IMR-90 (cell line): ENCODE data around the gene C3orf22. TPM values are rescaled to one million over a fixed set of nuclear protein-coding genes. Genes with fewer than 3 reads are reported as not detected.

Experiments used
- ATAC-seq: fragments of 200-7000 bp; cut with Tn5 transposase; 2 replicates; pipeline ENCODE4 v1.9.1; 2020; ENCODE audit warnings: low read depth, mild to moderate bottlenecking, moderate library complexity
- BruUV-seq: library from RNA; stranded (reverse); fragments of 400-500 nt; replicated peaks from 2 replicates; lab custom pipeline; 2021; lab: Mats Ljungman, UMichigan
- CTCF ChIA-PET: fragments of 300-600 bp; formaldehyde crosslinking; extraction: SDS; loops from one replicate; lab custom pipeline; 2021; ENCODE audit warnings: antibody characterized with exemption; lab: Yijun Ruan, JAX
- POLR2A ChIA-PET: fragments of 300-600 bp; sonication (Branson Sonifier 250); formaldehyde crosslinking; loops from one replicate; lab custom pipeline; 2022; ENCODE audit warnings: antibody characterized with exemption; ENCODE audit not compliant: unreplicated experiment; lab: Charles Lee
- DNase-seq: peaks from one replicate; pipeline ENCODE4 v3.0.0; 2013
- H2AFZ ChIP-seq: replicated peaks from 2 replicates; pipeline ENCODE3; 2013; ENCODE audit warnings: low read length, mild to moderate bottlenecking; ENCODE audit not compliant: poor library complexity
- H2AK5ac ChIP-seq: 2 replicates; pipeline ENCODE4 v1.6.1; 2013; ENCODE audit warnings: low read depth, low read length, inconsistent platforms
- H2AK9ac ChIP-seq: replicated peaks from 2 replicates; pipeline ENCODE3; 2013; ENCODE audit warnings: mild to moderate bottlenecking, low read depth, low read length, moderate library complexity; ENCODE audit not compliant: poor library complexity
- H2BK120ac ChIP-seq: 2 replicates; pipeline ENCODE4 v1.6.1; 2013; ENCODE audit warnings: low read depth, low read length, inconsistent platforms
- H2BK15ac ChIP-seq: 3 replicates; pipeline ENCODE4 v1.6.1; 2013; ENCODE audit warnings: low read depth, low read length, inconsistent platforms
- H2BK20ac ChIP-seq: 2 replicates; pipeline ENCODE4 v1.6.1; 2013; ENCODE audit warnings: low read depth, mild to moderate bottlenecking, inconsistent platforms, low read length, moderate library complexity
- H2BK5ac ChIP-seq: 2 replicates; pipeline ENCODE4 v1.6.1; 2013; ENCODE audit warnings: mild to moderate bottlenecking, low read depth, low read length, inconsistent platforms; ENCODE audit not compliant: poor library complexity, severe bottlenecking
- H3K14ac ChIP-seq: replicated peaks from 2 replicates; pipeline ENCODE4 v1.6.1; 2013; ENCODE audit warnings: low read depth, low read length, inconsistent platforms
- H3K18ac ChIP-seq: 2 replicates; pipeline ENCODE4 v1.6.1; 2013; ENCODE audit warnings: low read depth, low read length, control low read depth
- H3K23ac ChIP-seq: 2 replicates; pipeline ENCODE4 v1.6.1; 2013; ENCODE audit warnings: low read depth, low read length, inconsistent platforms
- H3K27ac ChIP-seq: 2 replicates; pipeline ENCODE4 v1.5.1; 2013; ENCODE audit warnings: mild to moderate bottlenecking, control low read depth, low read length; ENCODE audit not compliant: insufficient read depth
- H3K27me3 ChIP-seq: 2 replicates; pipeline ENCODE4 v1.6.1; 2013; ENCODE audit warnings: low read length; ENCODE audit not compliant: control insufficient read depth, insufficient read depth
- H3K36me3 ChIP-seq: 2 replicates; pipeline ENCODE4 v1.6.1; 2013; ENCODE audit warnings: low read length, mixed read lengths; ENCODE audit not compliant: control insufficient read depth, insufficient read depth
- H3K4ac ChIP-seq: 2 replicates; pipeline ENCODE4 v1.6.1; 2013; ENCODE audit warnings: low read depth, low read length, inconsistent platforms
- H3K4me1 ChIP-seq: 2 replicates; pipeline ENCODE4 v1.6.1; 2013; ENCODE audit warnings: low read length, mixed read lengths; ENCODE audit not compliant: control insufficient read depth, insufficient read depth
- H3K4me2 ChIP-seq: 2 replicates; pipeline ENCODE4 v1.6.1; 2013; ENCODE audit warnings: low read depth, mild to moderate bottlenecking, control low read depth, low read length, moderate library complexity
- H3K4me3 ChIP-seq: 2 replicates; pipeline ENCODE4 v1.5.1; 2013; ENCODE audit warnings: low read depth, mild to moderate bottlenecking, control low read depth, low read length, moderate library complexity; ENCODE audit not compliant: insufficient read depth
- H3K56ac ChIP-seq: 2 replicates; pipeline ENCODE4 v1.6.1; 2013; ENCODE audit warnings: low read length, inconsistent platforms; ENCODE audit not compliant: insufficient read depth; ENCODE audit errors: extremely low read depth
- H3K79me1 ChIP-seq, 2 experiments: 2 replicates each; pipeline ENCODE4 v1.6.1; 2013; ENCODE audit warnings: low read length in 2 of 2, inconsistent platforms in 1 of 2, low read depth in 1 of 2
- H3K9ac ChIP-seq: 2 replicates; pipeline ENCODE4 v1.6.1; 2013; ENCODE audit warnings: low read depth, low read length, control low read depth
- H3K9me1 ChIP-seq: 2 replicates; pipeline ENCODE4 v1.6.1; 2013; ENCODE audit warnings: low read length, inconsistent platforms; ENCODE audit not compliant: insufficient read depth
- H3K9me3 ChIP-seq: 2 replicates; pipeline ENCODE4 v1.6.1; 2013; ENCODE audit warnings: low read length; ENCODE audit not compliant: control insufficient read depth, insufficient read depth
- H4K20me1 ChIP-seq: 2 replicates; pipeline ENCODE4 v1.6.1; 2013; ENCODE audit warnings: low read length, inconsistent platforms; ENCODE audit not compliant: insufficient read depth
- H4K5ac ChIP-seq: 2 replicates; pipeline ENCODE4 v1.6.1; 2013; ENCODE audit warnings: mild to moderate bottlenecking, low read depth, low read length, control low read depth
- H4K8ac ChIP-seq, 2 experiments: 2 replicates each; pipeline ENCODE4 v1.6.1; 2013; ENCODE audit warnings: low read depth in 2 of 2, low read length in 2 of 2, control low read depth in 1 of 2, inconsistent platforms in 1 of 2
- H4K91ac ChIP-seq: 2 replicates; pipeline ENCODE4 v1.6.1; 2013; ENCODE audit warnings: low read depth, low read length, inconsistent platforms; ENCODE audit not compliant: insufficient read depth
- BHLHE40 ChIP-seq: fragments of 150-350 bp; IDR thresholded peaks from 2 replicates; pipeline ENCODE4 v1.6.1; 2016; ENCODE audit warnings: mild to moderate bottlenecking, low read depth, low read length
- CEBPB ChIP-seq: IDR thresholded peaks from 2 replicates; pipeline ENCODE4 v1.6.1; 2012; ENCODE audit warnings: low read depth, low read length, improper control_type of control experiment
- CHD1 ChIP-seq: IDR thresholded peaks from 2 replicates; pipeline ENCODE4 v1.6.1; 2012; ENCODE audit warnings: low read depth, low read length, improper control_type of control experiment
- CTCF ChIP-seq: conservative IDR thresholded peaks from 2 replicates; pipeline ENCODE4 v1.5.1; 2012; ENCODE audit warnings: mild to moderate bottlenecking, low read depth, low read length, improper control_type of control experiment
- ELK1 ChIP-seq: fragments of 150-350 bp; IDR thresholded peaks from 2 replicates; pipeline ENCODE4 v1.6.1; 2016; ENCODE audit warnings: low read depth, mild to moderate bottlenecking, low read length, moderate library complexity, borderline replicate concordance
- FOS ChIP-seq: fragments of 150-350 bp; IDR thresholded peaks from 2 replicates; pipeline ENCODE4 v1.6.1; 2016; ENCODE audit warnings: low read depth, low read length
- MAFK ChIP-seq: IDR thresholded peaks from 2 replicates; pipeline ENCODE4 v1.6.1; 2012; ENCODE audit warnings: low read depth, low read length, improper control_type of control experiment
- MAZ ChIP-seq: IDR thresholded peaks from 2 replicates; pipeline ENCODE4 v1.6.1; 2012; ENCODE audit warnings: low read depth, mild to moderate bottlenecking, low read length, improper control_type of control experiment, moderate library complexity, borderline replicate concordance
- RAD21 ChIP-seq: IDR thresholded peaks from 2 replicates; pipeline ENCODE4 v1.6.1; 2012; ENCODE audit warnings: low read length, improper control_type of control experiment
- RFX5 ChIP-seq: IDR thresholded peaks from 2 replicates; pipeline ENCODE4 v1.8.0; 2012; ENCODE audit warnings: low read depth, mild to moderate bottlenecking, low read length, moderate library complexity
- USF2 ChIP-seq: fragments of 150-350 bp; IDR thresholded peaks from 2 replicates; pipeline ENCODE4 v1.6.1; 2017; ENCODE audit warnings: mild to moderate bottlenecking, antibody characterized with exemption, low read length, low read depth
- WGBS, 2 experiments: methylation state at CpG; one replicate each; pipeline versions ENCODE4 v1.1.5 to v1.1.7; 2013; ENCODE audit warnings: missing lambda C conversion rate in 2 of 2; ENCODE audit not compliant: insufficient read length in 1 of 2; ENCODE audit errors: extremely low coverage in 2 of 2; 5-methylcytosine and 5-hydroxymethylcytosine counted together
- dilution Hi-C: fragments of 300-500 bp; cut with HindIII; formaldehyde crosslinking; loops from one replicate; pipeline ENCODE4 v1.14.3; 2018; ENCODE audit warnings: low sequenced_read_pairs; ENCODE audit not compliant: unreplicated experiment
- in situ Hi-C: fragments of 300-500 bp; cut with MboI; formaldehyde crosslinking; loops from 3 replicates; pipeline ENCODE4 v1.14.3; 2019; ENCODE audit warnings: low sequenced_read_pairs, inconsistent platforms, mixed read lengths
- intact Hi-C: fragments of 100-400 bp; cut with micrococcal nuclease; formaldehyde crosslinking; loops from 2 replicates; pipeline ENCODE4 v1.10.0; 2022
- polyA plus RNA-seq, 3 experiments: library from polyadenylated mRNA; depleted of rRNA; stranded (reverse); fragments of >200 nt; gene quantifications; 2 replicates each; pipeline ENCODE4 v1.2.3, GENCODE V29; 2012; ENCODE audit warnings: low replicate concordance in 1 of 3
- total RNA-seq: library from RNA; depleted of rRNA; stranded (reverse); fragments of >200 nt; gene quantifications from 2 replicates; pipeline ENCODE4 v1.2.3, GENCODE V29; 2012

The C3orf22 gene
- total and polyA plus RNA-seq, 2 of the 4 experiments (the other 2 are of a cell fraction) = not detected

GRCh38 chr3:126530171-126531050 is 28.3 kb downstream of the C3orf22 start (continued):
- TF ChIP-seq CHD1 = no peak

GRCh38 chr3:126529585-126530170 is 29.1 kb downstream of the C3orf22 start:
- H3K9ac ChIP-seq = no peak overlapping the region
- H3K27me3 ChIP-seq = peaks cover 36% of the 10 kb centered on the region
- H3K4ac ChIP-seq = no peak overlapping the region
- H2AK5ac ChIP-seq = no peak overlapping the region
- TF ChIP-seq BHLHE40 (no peak), CTCF (no peak), MAZ (no peak), RFX5 (no peak), CEBPB (no peak), RAD21 (no peak), ELK1 (no peak), MAFK (no peak), USF2 (no peak), FOS (no peak)
- H3K18ac ChIP-seq = no peak overlapping the region
- no peak overlapping the region for H2BK120ac ChIP-seq
- dilution Hi-C loops (no loop called here), intact Hi-C loops (no loop called here), in situ Hi-C loops (loop anchor here (10.0 kb wide), 1 partner anchor 925 kb away; no protein-coding TSS in a partner anchor)
- no peaks in the 10 kb centered on the region for H3K36me3 ChIP-seq
- ChIA-PET CTCF (no interaction called here), POLR2A (no interaction called here)
- no TSS peak for BruUV-seq
- H3K14ac ChIP-seq = no peak overlapping the region
- H4K5ac ChIP-seq = no peak overlapping the region
- H3K79me1 ChIP-seq = no peaks in the 10 kb centered on the region
- no peak overlapping the region for H2BK20ac ChIP-seq
- no peaks in the 10 kb centered on the region for H3K9me3 ChIP-seq
- no peak overlapping the region for H4K91ac ChIP-seq
- H3K9me1 ChIP-seq = no peaks in the 10 kb centered on the region; the same call in 1 of the 2 replicates
- no peak overlapping the region for H3K23ac ChIP-seq
- 13% methylated on average over 3 of the region's 7 CpGs; no CpG with 5 or more reads in 1 of the 2 experiments for WGBS, 2 experiments
- ATAC-seq = no peak
- H3K4me3 ChIP-seq = no peak overlapping the region
- H2AK9ac ChIP-seq = no peak overlapping the region
- no peak overlapping the region for H3K56ac ChIP-seq
- H4K20me1 ChIP-seq = no peaks in the 10 kb centered on the region
- DNase-seq = no peak
- no peak overlapping the region for H2BK15ac ChIP-seq
- no peak overlapping the region for H2BK5ac ChIP-seq
- no peak overlapping the region for H4K8ac ChIP-seq
- H3K4me2 ChIP-seq = no peak overlapping the region
- no peak overlapping the region for H3K27ac ChIP-seq
- H2AFZ ChIP-seq = no peak overlapping the region
- no peaks in the 10 kb centered on the region for H3K4me1 ChIP-seq
